SK-N-SH treated with all-trans-retinoic acid at 6 μM for 48 hours (cell line): ENCODE data around the gene FAM135A.
A peak's percentile ranks its signal among the peaks of the same experiment; 100 is the strongest.
"Not testable (repeated sequence)": the region's sequence is repeated elsewhere in the genome, so short reads cannot be mapped to it uniquely, and the experiment has no call there.

Source experiments
- ATAC-seq: fragments of 200-7000 bp; cut with Tn5 transposase; 3 replicates; pipeline ENCODE4 v1.9.1; 2020; ENCODE audit warnings: mild to moderate bottlenecking, moderate library complexity
- ARNTL ChIP-seq: fragments of 450-650 bp; formaldehyde crosslinking; IDR thresholded peaks from 2 replicates; pipeline ENCODE4 v1.5.0; 2020; ENCODE audit warnings: low read depth, mild to moderate bottlenecking, moderate library complexity, borderline replicate concordance
- BACH2 ChIP-seq: fragments of 250-450 bp; sonication (Bioruptor Pico); IDR thresholded peaks from 2 replicates; pipeline ENCODE4 v1.9.0; 2021; ENCODE audit warnings: mild to moderate bottlenecking, borderline replicate concordance
- ESRRG ChIP-seq: fragments of 250-450 bp; sonication (Bioruptor Pico); IDR thresholded peaks from 2 replicates; pipeline ENCODE4 v1.6.1; 2021; ENCODE audit warnings: mild to moderate bottlenecking
- GLIS3 ChIP-seq: fragments of 250-450 bp; sonication (Bioruptor Pico); IDR thresholded peaks from 2 replicates; pipeline ENCODE4 v1.5.0; 2020; ENCODE audit warnings: mild to moderate bottlenecking, moderate library complexity
- ISL1 ChIP-seq: fragments of 250-450 bp; sonication (Bioruptor Pico); IDR thresholded peaks from 2 replicates; pipeline ENCODE4 v2.1.2; 2022; ENCODE audit warnings: mild to moderate bottlenecking, moderate library complexity
- OSR1 ChIP-seq: fragments of 250-450 bp; sonication (Bioruptor Pico); IDR thresholded peaks from 2 replicates; pipeline ENCODE4 v1.8.0; 2022; ENCODE audit warnings: moderate library complexity, mild to moderate bottlenecking, inconsistent platforms
- PATZ1 ChIP-seq: fragments of 250-450 bp; sonication (Bioruptor Pico); IDR thresholded peaks from 2 replicates; pipeline ENCODE4 v1.8.0; 2020; ENCODE audit warnings: mild to moderate bottlenecking, moderate library complexity, borderline replicate concordance
- POU6F1 ChIP-seq: fragments of 250-450 bp; sonication (Bioruptor Pico); IDR thresholded peaks from 2 replicates; pipeline ENCODE4 v1.8.0; 2021; ENCODE audit warnings: low read depth, mild to moderate bottlenecking, moderate library complexity, borderline replicate concordance
- PPARA ChIP-seq: fragments of 250-450 bp; sonication (Bioruptor Pico); IDR thresholded peaks from 2 replicates; pipeline ENCODE4 v1.5.0; 2020; ENCODE audit warnings: mild to moderate bottlenecking, borderline replicate concordance
- RARB ChIP-seq: fragments of 250-450 bp; sonication (Bioruptor Pico); IDR thresholded peaks from 2 replicates; pipeline ENCODE4 v1.8.0; 2021; ENCODE audit warnings: mild to moderate bottlenecking, moderate library complexity
- SNAI2 ChIP-seq: fragments of 250-450 bp; sonication (Bioruptor Pico); IDR thresholded peaks from 2 replicates; pipeline ENCODE4 v1.5.0; 2020; ENCODE audit warnings: mild to moderate bottlenecking, moderate library complexity
- TCF4 ChIP-seq: fragments of 250-450 bp; sonication (Bioruptor Pico); IDR thresholded peaks from 2 replicates; pipeline ENCODE4 v1.8.0; 2021; ENCODE audit warnings: mild to moderate bottlenecking, moderate library complexity, borderline replicate concordance
- TOX ChIP-seq: fragments of 250-450 bp; sonication (Bioruptor Pico); IDR thresholded peaks from 2 replicates; pipeline ENCODE4 v1.8.0; 2021; ENCODE audit warnings: mild to moderate bottlenecking, moderate library complexity, borderline replicate concordance
- ZC3H10 ChIP-seq: fragments of 250-450 bp; sonication (Bioruptor Pico); IDR thresholded peaks from 2 replicates; pipeline ENCODE4 v1.5.1; 2021; ENCODE audit warnings: mild to moderate bottlenecking, moderate library complexity
- ZFP3 ChIP-seq: fragments of 250-450 bp; sonication (Bioruptor Pico); IDR thresholded peaks from 2 replicates; pipeline ENCODE4 v1.5.0; 2020; ENCODE audit warnings: mild to moderate bottlenecking, moderate library complexity
- ZNF565 ChIP-seq: fragments of 450-650 bp; formaldehyde crosslinking; conservative IDR thresholded peaks from 2 replicates; pipeline ENCODE4 v1.5.0; 2020; ENCODE audit warnings: low read depth, mild to moderate bottlenecking, moderate library complexity
- ZNF70 ChIP-seq: fragments of 450-650 bp; formaldehyde crosslinking; IDR thresholded peaks from 2 replicates; pipeline ENCODE4 v1.5.0; 2020; ENCODE audit warnings: mild to moderate bottlenecking, moderate library complexity
- ZNF8 ChIP-seq: fragments of 450-650 bp; formaldehyde crosslinking; IDR thresholded peaks from 2 replicates; pipeline ENCODE4 v1.5.0; 2020; ENCODE audit warnings: mild to moderate bottlenecking, moderate library complexity
- TF ChIP-seq, protein P1 (sequence below): fragments of 250-450 bp; sonication (Bioruptor Pico); IDR thresholded peaks from 2 replicates; pipeline ENCODE4 v1.5.1; 2020; ENCODE audit warnings: low read depth, mild to moderate bottlenecking, moderate library complexity
- TF ChIP-seq, protein P2 (sequence below): fragments of 250-450 bp; sonication (Bioruptor Pico); IDR thresholded peaks from 2 replicates; pipeline ENCODE4 v1.5.1; 2021; ENCODE audit warnings: mild to moderate bottlenecking, moderate library complexity

The FAM135A gene

DNA sequence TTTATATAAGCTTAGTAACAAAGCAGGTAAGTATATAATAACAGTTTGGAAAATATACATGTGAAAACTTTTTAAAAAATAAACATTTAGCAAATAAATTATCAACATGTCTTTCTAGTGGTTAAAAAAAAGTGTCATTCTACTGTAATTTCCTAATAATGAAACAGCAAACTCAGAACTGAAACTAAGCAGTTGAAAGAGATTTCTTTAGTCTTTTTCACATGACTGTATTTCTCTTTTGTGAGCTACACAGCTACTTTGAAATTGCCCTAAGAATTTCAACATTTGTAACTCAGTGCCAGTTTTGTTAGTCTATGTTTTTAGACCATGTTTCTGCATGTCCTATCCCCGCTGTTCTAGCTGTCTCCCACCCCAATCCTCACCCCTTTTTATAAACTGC lies 125.1 kb downstream of the FAM135A start:
- TF ChIP-seq GLIS3 (CRISPR knock-in tag): no peak
- TF ChIP-seq SNAI2 (CRISPR knock-in tag): no peak
- TF ChIP-seq TCF4 (CRISPR knock-in tag): no peak

DNA sequence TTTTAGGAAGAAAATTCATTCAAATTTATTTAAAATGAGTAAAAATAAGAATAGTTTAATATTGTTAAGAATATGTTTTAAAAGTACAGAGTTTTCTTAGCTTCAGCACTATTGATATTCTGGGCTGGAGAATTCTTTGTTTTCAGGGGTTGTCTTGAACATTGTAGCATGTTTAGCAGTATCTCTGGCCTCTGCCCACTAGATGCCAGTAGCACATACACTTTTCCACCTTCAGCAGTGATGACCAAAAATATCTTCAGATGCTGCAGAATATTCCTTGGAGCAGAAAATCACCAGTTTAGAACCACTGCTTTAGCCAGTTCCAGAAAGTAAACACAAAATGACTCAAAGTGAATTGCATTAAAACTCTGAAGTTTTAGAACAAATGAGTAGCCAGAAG lies 134.0 kb downstream of the FAM135A start:
- peak; percentile 85 for ATAC-seq
- TF ChIP-seq ZNF70 (CRISPR knock-in tag) (no peak), OSR1 (CRISPR knock-in tag) (no peak), TOX (no peak), ISL1 (no peak), PPARA (CRISPR knock-in tag) (no peak), ZNF565 (CRISPR knock-in tag) (no peak), BACH2 (CRISPR knock-in tag) (no peak), SNAI2 (CRISPR knock-in tag) (no peak), ZFP3 (no peak), POU6F1 (CRISPR knock-in tag) (no peak)

More for the DNA sequence above, 125.1 kb downstream of the FAM135A start:
- ATAC-seq: no peak

GRCh38 chr6:70547905-70548304 lies 134.6 kb downstream of the FAM135A start:
- ATAC-seq: no peak
- no peak for TF ChIP-seq ARNTL (CRISPR knock-in tag)
- TF ChIP-seq, protein P1, sequence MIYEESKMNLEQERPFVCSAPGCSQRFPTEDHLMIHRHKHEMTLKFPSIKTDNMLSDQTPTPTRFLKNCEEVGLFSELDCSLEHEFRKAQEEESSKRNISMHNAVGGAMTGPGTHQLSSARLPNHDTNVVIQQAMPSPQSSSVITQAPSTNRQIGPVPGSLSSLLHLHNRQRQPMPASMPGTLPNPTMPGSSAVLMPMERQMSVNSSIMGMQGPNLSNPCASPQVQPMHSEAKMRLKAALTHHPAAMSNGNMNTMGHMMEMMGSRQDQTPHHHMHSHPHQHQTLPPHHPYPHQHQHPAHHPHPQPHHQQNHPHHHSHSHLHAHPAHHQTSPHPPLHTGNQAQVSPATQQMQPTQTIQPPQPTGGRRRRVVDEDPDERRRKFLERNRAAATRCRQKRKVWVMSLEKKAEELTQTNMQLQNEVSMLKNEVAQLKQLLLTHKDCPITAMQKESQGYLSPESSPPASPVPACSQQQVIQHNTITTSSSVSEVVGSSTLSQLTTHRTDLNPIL (CRISPR knock-in tag): no peak
- TF ChIP-seq TOX: no peak
- no peak for TF ChIP-seq ZFP3
- no peak for TF ChIP-seq ESRRG (CRISPR knock-in tag)
- no peak for TF ChIP-seq ZC3H10 (CRISPR knock-in tag)
- TF ChIP-seq PATZ1: no peak
- TF ChIP-seq GLIS3 (CRISPR knock-in tag): no peak
- no peak for TF ChIP-seq OSR1 (CRISPR knock-in tag)
- TF ChIP-seq RARB (CRISPR knock-in tag): no peak
- TF ChIP-seq ZNF8 (CRISPR knock-in tag): no peak
- TF ChIP-seq, protein P2, sequence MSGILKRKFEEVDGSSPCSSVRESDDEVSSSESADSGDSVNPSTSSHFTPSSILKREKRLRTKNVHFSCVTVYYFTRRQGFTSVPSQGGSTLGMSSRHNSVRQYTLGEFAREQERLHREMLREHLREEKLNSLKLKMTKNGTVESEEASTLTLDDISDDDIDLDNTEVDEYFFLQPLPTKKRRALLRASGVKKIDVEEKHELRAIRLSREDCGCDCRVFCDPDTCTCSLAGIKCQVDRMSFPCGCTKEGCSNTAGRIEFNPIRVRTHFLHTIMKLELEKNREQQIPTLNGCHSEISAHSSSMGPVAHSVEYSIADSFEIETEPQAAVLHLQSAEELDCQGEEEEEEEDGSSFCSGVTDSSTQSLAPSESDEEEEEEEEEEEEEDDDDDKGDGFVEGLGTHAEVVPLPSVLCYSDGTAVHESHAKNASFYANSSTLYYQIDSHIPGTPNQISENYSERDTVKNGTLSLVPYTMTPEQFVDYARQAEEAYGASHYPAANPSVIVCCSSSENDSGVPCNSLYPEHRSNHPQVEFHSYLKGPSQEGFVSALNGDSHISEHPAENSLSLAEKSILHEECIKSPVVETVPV (CRISPR knock-in tag): no peak

GRCh38 chr6:70549327-70549726 lies 136.0 kb downstream of the FAM135A start:
- no peak for TF ChIP-seq OSR1 (CRISPR knock-in tag)
- TF ChIP-seq, protein P2 (CRISPR knock-in tag): no peak
- ATAC-seq: no peak

DNA sequence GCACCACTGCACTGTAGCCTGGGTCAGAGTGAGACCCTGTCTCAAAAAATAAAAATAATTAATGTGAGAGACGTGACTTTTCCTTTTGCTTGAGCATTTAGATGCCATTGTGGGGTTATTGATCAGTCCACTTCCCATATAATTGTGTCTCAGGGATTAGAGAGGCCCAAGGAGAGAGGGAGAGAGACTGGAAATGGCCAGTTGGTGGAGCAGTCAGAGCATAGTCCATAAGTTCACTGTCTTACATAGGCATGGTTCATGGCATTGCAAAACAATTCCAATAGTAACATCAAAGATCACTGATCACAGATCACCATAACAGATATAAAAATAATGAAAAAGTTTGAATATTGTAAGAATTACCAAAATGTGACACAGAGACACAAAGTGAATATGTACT lies 138.3 kb downstream of the FAM135A start:
- ATAC-seq: no peak
- TF ChIP-seq ZNF565 (CRISPR knock-in tag): no peak

DNA sequence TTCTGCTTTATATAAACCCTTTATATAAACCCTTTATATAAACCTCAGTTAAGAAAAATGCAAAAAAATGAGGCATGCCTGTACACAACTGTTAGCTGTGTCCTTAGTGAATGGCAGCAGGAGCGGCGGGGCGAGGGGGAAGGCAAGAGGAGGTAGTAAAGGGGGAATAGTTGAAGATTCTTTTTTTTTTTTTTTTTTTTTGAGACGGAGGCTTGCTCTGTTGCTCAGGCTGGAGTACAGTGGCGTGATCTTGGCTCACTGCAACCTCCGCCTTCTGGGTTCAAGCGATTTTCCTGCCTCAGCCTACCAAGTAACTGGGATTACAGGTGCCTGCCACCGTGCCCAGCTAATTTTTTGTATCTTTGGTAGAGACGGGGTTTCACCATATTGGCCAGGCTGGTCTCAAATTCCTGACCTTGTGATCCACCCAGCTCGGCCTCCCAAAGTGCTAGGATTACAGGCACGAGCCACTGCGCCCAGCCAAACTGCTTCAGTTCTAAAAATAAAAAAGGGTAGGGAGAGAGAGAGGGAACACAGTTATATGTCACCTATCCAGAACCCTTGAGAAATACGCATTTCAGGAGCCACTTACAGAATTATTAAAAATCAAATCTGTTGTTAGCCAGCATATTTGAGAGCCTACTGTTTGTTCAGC lies 139.1 kb downstream of the FAM135A start:
- not testable (repeated sequence) for ATAC-seq
